Measurements from ENCODE around the gene ZNF296. TPM values are rescaled to one million over a fixed set of nuclear protein-coding genes. Genes with fewer than 3 reads are reported as not detected.

ZNF296 gene
- total RNA-seq, 1 donor from 2014 or later: 1.7 TPM

DNA sequence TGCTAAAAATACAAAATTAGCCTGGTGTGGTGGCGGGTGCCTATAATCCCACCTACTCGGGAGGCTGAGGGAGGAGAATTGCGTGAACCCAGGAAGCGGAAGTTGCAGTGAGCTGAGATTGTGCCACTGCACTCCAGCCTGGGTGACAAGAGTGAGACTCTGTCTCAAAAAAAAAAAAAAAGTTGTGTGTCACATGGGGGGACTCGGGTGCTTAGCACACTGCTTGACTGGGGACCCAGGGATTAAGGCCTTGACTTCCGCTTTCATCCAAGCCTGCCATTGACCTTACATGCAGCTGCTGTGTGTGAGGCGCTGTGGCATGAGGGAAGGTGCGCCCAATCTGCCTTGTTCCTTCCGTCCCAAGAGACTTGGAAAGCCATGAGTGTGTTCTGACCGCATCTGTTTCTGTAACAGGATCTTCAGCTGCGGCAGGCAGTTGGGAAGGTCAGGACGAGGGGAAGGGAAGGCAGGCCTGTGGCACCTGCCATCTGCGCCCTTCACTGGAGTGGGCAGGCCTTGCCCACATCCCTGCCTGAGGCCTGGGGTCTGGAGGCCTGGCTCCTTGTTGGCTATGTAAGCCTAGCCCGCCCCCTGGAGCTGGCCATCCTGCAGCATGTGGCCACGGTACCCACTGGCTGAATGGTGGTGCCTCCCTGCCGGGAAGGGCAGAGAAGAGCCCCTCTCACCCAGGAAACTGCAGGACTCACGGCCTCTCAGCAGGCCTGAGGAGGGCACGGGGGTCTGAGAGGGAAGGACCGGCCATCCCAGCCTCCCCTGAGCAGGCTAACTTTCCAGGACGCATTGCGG, 39.7 kb upstream of the ZNF296 start:
- Histone ChIP-seq H3K9me3 (no peaks in the 10 kb centered on the region), H3K27ac (no peak overlapping the region), H3K4me3 (no peak overlapping the region), H3K4me1 (peaks cover 12% of the 10 kb centered on the region), H3K27me3 (no peaks in the 10 kb centered on the region), H3K36me3 (no peaks in the 10 kb centered on the region)
- intact Hi-C loops (cut with DNase I): no loop called here
- ATAC-seq (peak; percentile 63), DNase-seq (no peak)
- TF ChIP-seq, protein P1, sequence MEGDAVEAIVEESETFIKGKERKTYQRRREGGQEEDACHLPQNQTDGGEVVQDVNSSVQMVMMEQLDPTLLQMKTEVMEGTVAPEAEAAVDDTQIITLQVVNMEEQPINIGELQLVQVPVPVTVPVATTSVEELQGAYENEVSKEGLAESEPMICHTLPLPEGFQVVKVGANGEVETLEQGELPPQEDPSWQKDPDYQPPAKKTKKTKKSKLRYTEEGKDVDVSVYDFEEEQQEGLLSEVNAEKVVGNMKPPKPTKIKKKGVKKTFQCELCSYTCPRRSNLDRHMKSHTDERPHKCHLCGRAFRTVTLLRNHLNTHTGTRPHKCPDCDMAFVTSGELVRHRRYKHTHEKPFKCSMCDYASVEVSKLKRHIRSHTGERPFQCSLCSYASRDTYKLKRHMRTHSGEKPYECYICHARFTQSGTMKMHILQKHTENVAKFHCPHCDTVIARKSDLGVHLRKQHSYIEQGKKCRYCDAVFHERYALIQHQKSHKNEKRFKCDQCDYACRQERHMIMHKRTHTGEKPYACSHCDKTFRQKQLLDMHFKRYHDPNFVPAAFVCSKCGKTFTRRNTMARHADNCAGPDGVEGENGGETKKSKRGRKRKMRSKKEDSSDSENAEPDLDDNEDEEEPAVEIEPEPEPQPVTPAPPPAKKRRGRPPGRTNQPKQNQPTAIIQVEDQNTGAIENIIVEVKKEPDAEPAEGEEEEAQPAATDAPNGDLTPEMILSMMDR (IDR thresholded peaks at IDR 0.05): no peak

DNA sequence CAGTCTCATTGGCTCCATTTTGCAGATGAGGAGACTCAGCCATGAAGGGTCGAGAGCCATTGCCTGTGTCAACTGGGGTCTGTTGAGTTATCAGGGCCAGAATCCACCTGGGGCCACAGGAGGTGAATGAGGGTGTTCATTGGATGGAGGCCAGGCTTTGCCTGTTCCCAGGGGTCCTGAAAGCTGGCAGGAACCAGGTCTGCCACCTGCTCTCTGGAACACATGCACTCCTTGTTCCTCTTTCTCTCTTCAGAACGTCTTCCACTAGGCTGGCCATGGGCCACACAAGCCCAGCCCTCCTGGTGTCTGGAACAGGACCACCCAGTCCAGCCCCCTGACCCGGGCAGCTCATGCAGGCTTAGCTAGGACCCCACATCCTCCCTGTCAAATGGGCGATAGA, 37.8 kb upstream of the ZNF296 start:
- Histone ChIP-seq H3K4me1 (peaks cover 12% of the 10 kb centered on the region), H3K27ac (no peak overlapping the region), H3K36me3 (no peaks in the 10 kb centered on the region), H3K4me3 (no peak overlapping the region), H3K9me3 (no peaks in the 10 kb centered on the region), H3K27me3 (no peaks in the 10 kb centered on the region)
- DNase-seq (no peak), ATAC-seq (no peak)
- intact Hi-C loops (cut with DNase I): no loop called here
- TF ChIP-seq, protein P1 (IDR thresholded peaks at IDR 0.05): no peak

DNA sequence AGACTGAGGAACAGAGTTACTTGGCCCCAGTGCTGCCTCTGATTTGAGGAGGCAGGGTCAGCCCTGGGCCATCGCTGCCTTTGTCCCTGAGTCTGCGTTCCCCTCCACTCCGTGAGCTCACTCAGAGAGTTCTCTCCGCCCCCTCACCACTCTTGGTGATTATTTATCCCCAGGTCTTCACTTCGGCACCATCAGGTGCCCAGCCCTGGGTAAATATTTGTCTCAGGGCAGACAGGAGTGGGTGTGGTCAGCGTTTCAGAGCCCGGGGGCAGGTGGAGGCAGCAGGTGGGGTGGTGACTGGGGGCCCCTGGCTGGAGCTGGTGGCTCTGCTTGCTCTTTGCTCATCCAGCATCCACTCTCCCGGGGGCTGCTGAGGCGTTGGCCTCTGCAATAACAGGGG, 37.4 kb upstream of the ZNF296 start:
- no peaks in the 10 kb centered on the region for H3K27me3 ChIP-seq
- H3K4me3 ChIP-seq: no peak overlapping the region
- TF ChIP-seq, protein P1 (IDR thresholded peaks at IDR 0.05): no peak
- H3K9me3 ChIP-seq: no peaks in the 10 kb centered on the region
- no peak overlapping the region for H3K27ac ChIP-seq
- ATAC-seq (peak; percentile 36), DNase-seq (no peak)
- intact Hi-C loops (cut with DNase I): no loop called here
- H3K36me3 ChIP-seq: no peaks in the 10 kb centered on the region
- H3K4me1 ChIP-seq: peaks cover 12% of the 10 kb centered on the region

DNA sequence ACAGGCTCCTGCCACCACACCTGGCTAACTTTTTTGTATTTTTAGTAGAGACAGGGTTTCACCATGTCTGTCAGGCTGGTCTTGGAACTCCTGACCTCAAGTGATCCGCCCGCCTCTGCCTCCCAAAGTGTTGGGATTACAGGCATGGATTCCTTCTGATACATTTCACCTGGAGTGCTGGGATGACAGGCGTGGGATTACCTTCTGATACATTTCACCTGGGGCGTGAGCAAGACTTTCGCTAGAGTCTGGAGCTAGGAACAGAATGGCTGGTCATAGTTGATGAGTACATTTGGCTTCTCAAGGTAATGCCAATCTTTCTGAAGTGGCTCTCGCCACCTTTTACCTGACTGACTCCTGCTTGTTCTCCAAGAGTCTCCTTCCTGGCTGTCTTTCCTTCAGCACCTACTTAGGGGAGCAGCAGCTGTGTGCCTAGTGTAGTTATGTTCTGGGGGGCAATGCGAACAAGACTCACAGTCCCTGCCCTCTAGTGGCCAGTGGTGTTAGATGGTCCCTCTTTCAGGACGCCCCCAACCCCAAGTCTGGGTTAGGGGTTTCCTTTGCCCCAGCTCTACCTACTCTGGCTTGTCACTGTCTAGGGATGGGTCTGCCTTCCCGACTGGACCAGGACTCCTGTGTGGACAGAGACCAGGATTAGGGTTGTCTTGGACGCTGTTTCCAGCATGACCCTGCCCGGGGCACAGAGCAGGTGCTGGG, 36.0 kb upstream of the ZNF296 start:
- Histone ChIP-seq H3K36me3 (no peaks in the 10 kb centered on the region), H3K4me3 (no peak overlapping the region), H3K27me3 (no peaks in the 10 kb centered on the region), H3K4me1 (peaks cover 5% of the 10 kb centered on the region), H3K9me3 (no peaks in the 10 kb centered on the region), H3K27ac (no peak overlapping the region)
- TF ChIP-seq, protein P1 (IDR thresholded peaks at IDR 0.05): no peak
- intact Hi-C loops (cut with DNase I): no loop called here
- no peak for ATAC-seq
- no peak for DNase-seq

DNA sequence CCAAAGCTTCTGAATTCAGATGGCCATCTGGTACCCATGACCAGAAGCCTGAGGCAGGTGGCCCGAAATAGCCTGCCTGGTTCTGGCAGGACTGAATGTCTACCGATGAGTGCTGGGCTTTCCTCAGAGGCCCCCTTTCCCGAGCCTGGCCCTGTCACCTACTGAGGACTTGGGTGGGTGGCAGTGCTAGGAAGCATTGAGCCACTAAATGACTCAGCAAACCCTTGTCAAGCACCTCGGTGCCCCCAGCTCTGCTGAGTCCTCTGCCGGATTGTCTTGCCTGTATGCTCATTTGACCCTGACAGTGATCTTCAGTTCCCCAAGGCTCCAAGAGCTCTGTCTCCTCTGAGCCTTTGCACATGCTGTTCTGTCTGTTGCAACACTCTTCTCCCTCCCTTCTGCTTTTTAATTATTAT, 34.6 kb upstream of the ZNF296 start:
- Histone ChIP-seq H3K27me3 (no peaks in the 10 kb centered on the region), H3K9me3 (no peaks in the 10 kb centered on the region), H3K36me3 (no peaks in the 10 kb centered on the region), H3K4me1 (peaks cover 4% of the 10 kb centered on the region), H3K27ac (no peak overlapping the region), H3K4me3 (no peak overlapping the region)
- intact Hi-C loops (cut with DNase I): no loop called here
- TF ChIP-seq, protein P1 (IDR thresholded peaks at IDR 0.05): no peak
- DNase-seq (no peak), ATAC-seq (peak; percentile 56)
